Measurements from ENCODE around the gene NKD1. TPM values are rescaled to one million over a fixed set of nuclear protein-coding genes. Genes with fewer than 3 reads are reported as not detected.

NKD1 gene
- polyA plus RNA-seq, 1 experiment: not detected

GRCh38 chr16:50553731-50554360, 5.7 kb downstream of the NKD1 start:
- ChIA-PET POLR2A (no interaction called here), CTCF (interaction anchor here (1.1 kb wide), 1 partner anchor 111 kb away, joined by 3 read pairs; no protein-coding TSS in a partner anchor)
- no peak for TF ChIP-seq CTCF (IDR thresholded peaks at IDR 0.05; ENCODE audit: low read depth, low read length)
- no peak for DNase-seq (ENCODE audit: low read depth, low spot score)
- Histone ChIP-seq H3K9me3 (ENCODE audit: control insufficient read depth, insufficient read depth, low read length) (peaks cover 3% of the 10 kb centered on the region; the same call in 1 of the 2 replicates), H3K27ac (ENCODE audit: low read depth, low read length) (no peak overlapping the region), H3K4me3 (ENCODE audit: low read depth, low read length) (no peak overlapping the region), H3K27me3 (ENCODE audit: control insufficient read depth, insufficient read depth, low read length) (peaks cover 37% of the 10 kb centered on the region)

- ChIA-PET POLR2A (no interaction called here), CTCF (no interaction called here)
- no peaks in the 10 kb centered on the region for H3K9me3 ChIP-seq (ENCODE audit: control insufficient read depth, insufficient read depth, low read length)
- no peak for TF ChIP-seq CTCF (IDR thresholded peaks at IDR 0.05; ENCODE audit: low read depth, low read length)
- H3K27ac ChIP-seq (ENCODE audit: low read depth, low read length): no peak overlapping the region
- peaks cover 22% of the 10 kb centered on the region for H3K27me3 ChIP-seq (ENCODE audit: control insufficient read depth, insufficient read depth, low read length)
- no peak for DNase-seq (ENCODE audit: low read depth, low spot score)
- H3K4me3 ChIP-seq (ENCODE audit: low read depth, low read length): no peak overlapping the region
Observed at GRCh38 chr16:50555269-50555875, 7.2 kb downstream of the NKD1 start.

GRCh38 chr16:50555952-50556673, 7.9 kb downstream of the NKD1 start:
- no peak for TF ChIP-seq CTCF (IDR thresholded peaks at IDR 0.05; ENCODE audit: low read depth, low read length)
- Histone ChIP-seq H3K27me3 (ENCODE audit: control insufficient read depth, insufficient read depth, low read length) (peaks cover 16% of the 10 kb centered on the region), H3K9me3 (ENCODE audit: control insufficient read depth, insufficient read depth, low read length) (no peaks in the 10 kb centered on the region), H3K27ac (ENCODE audit: low read depth, low read length) (no peak overlapping the region), H3K4me3 (ENCODE audit: low read depth, low read length) (no peak overlapping the region)
- CTCF ChIA-PET: no interaction called here
- POLR2A ChIA-PET: no interaction called here
- DNase-seq (ENCODE audit: low read depth, low spot score): no peak

- CTCF ChIA-PET: interaction anchor here (1.4 kb wide), 1 partner anchor 108 kb away, joined by 6 read pairs; no protein-coding TSS in a partner anchor
Observed at GRCh38 chr16:50557046-50557445, 8.8 kb downstream of the NKD1 start.

More at GRCh38 chr16:50557046-50557445, 8.8 kb downstream of the NKD1 start:
- TF ChIP-seq CTCF (IDR thresholded peaks at IDR 0.05; ENCODE audit: low read depth, low read length): no peak
- H3K27me3 ChIP-seq (ENCODE audit: control insufficient read depth, insufficient read depth, low read length): peaks cover 7% of the 10 kb centered on the region
- DNase-seq (ENCODE audit: low read depth, low spot score): no peak
- no peaks in the 10 kb centered on the region for H3K9me3 ChIP-seq (ENCODE audit: control insufficient read depth, insufficient read depth, low read length)
- no peak overlapping the region for H3K4me3 ChIP-seq (ENCODE audit: low read depth, low read length)
- POLR2A ChIA-PET: no interaction called here
- no peak overlapping the region for H3K27ac ChIP-seq (ENCODE audit: low read depth, low read length)
